Adrenal gland (tissue), 5 donors: ENCODE data around the gene NHSL1.
A peak's percentile ranks its signal among the peaks of the same experiment; 100 is the strongest.

Experiments used
- POLR2A ChIP-seq, 2 donors: fragments of 450-650 bp; IDR thresholded peaks; one replicate each; pipeline ENCODE4 v1.6.1; 2017; ENCODE audit warnings: antibody characterized with exemption in 2 of 2, mild to moderate bottlenecking in 2 of 2, moderate library complexity in 1 of 2
- TF ChIP-seq, protein P1 (sequence below), 6 experiments: fragments of 450-650 bp in 4 of 6; fragments of 200-600 bp in 2 of 6; sonication (generic) in 1 of 6; IDR thresholded peaks; 1 replicate in 5 of 6; 2 replicates in 1 of 6; pipeline versions ENCODE4 v1.5.1 to v1.8.0; 2016 to 2021; ENCODE audit warnings: antibody characterized with exemption in 6 of 6, mild to moderate bottlenecking in 2 of 6, moderate library complexity in 1 of 6
- donor health status: DM: no; HTN: no; CAD: no.

DNA sequence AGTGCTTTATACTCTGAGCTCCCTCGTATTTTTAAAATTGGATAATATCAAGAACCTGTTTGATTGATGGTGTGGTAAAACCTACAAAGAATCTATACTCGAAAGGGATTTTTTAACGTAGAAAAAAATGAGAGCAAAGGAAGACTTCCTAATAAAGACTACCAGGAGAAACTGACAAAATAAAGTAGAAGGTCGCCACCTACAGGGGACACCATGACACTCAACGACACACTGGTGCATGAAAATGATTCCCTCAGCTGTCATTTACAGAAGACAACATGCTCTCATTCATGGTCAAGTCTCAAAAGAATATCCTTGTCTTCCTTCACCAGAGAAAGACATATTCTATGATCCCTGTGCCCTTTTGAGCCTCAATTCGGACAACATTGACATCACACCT is 10.1 kb upstream of the NHSL1 start:
- TF ChIP-seq, protein P1, sequence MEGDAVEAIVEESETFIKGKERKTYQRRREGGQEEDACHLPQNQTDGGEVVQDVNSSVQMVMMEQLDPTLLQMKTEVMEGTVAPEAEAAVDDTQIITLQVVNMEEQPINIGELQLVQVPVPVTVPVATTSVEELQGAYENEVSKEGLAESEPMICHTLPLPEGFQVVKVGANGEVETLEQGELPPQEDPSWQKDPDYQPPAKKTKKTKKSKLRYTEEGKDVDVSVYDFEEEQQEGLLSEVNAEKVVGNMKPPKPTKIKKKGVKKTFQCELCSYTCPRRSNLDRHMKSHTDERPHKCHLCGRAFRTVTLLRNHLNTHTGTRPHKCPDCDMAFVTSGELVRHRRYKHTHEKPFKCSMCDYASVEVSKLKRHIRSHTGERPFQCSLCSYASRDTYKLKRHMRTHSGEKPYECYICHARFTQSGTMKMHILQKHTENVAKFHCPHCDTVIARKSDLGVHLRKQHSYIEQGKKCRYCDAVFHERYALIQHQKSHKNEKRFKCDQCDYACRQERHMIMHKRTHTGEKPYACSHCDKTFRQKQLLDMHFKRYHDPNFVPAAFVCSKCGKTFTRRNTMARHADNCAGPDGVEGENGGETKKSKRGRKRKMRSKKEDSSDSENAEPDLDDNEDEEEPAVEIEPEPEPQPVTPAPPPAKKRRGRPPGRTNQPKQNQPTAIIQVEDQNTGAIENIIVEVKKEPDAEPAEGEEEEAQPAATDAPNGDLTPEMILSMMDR (IDR thresholded peaks at IDR 0.05): peak; percentile 26 to 63 (median 50)
- TF ChIP-seq POLR2A (IDR thresholded peaks at IDR 0.05): no peak
